ENCODE measurements around the gene STK38. TPM values are rescaled to one million over a fixed set of nuclear protein-coding genes. Genes with fewer than 3 reads are reported as not detected.

Gene STK38
- total and polyA plus RNA-seq, 8 donors: 4.7 to 18.4 (median 8.6) TPM

DNA sequence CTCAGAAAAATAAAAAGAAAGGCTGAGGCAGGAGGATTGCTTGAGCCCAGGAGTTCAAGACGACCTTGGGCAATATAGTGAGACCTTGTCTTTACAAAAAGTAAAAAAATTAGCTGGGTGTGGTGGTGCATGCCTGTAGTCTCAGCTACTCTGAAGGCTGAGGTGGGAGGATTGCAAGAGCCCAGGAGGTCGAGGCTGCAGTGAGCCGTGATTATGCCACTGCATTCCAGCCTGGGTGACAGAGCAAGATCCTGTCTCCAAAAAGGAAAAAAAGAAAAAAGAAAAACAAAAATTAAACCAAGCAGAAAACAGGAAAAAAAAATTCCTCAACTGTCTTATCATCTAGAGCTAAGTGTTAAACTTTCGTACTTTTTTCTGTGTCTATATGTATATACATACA, 34.4 kb upstream of the STK38 start:
- Histone ChIP-seq H3K4me3 (no peak overlapping the region), H3K27me3 (no peaks in the 10 kb centered on the region), H3K36me3 (no peaks in the 10 kb centered on the region), H3K9me3 (no peaks in the 10 kb centered on the region), H3K4me1 (no peaks in the 10 kb centered on the region), H3K27ac (no peak overlapping the region)
- FAIRE-seq (no peak), ATAC-seq (no peak), DNase-seq (no peak)
- TF ChIP-seq, protein P1, sequence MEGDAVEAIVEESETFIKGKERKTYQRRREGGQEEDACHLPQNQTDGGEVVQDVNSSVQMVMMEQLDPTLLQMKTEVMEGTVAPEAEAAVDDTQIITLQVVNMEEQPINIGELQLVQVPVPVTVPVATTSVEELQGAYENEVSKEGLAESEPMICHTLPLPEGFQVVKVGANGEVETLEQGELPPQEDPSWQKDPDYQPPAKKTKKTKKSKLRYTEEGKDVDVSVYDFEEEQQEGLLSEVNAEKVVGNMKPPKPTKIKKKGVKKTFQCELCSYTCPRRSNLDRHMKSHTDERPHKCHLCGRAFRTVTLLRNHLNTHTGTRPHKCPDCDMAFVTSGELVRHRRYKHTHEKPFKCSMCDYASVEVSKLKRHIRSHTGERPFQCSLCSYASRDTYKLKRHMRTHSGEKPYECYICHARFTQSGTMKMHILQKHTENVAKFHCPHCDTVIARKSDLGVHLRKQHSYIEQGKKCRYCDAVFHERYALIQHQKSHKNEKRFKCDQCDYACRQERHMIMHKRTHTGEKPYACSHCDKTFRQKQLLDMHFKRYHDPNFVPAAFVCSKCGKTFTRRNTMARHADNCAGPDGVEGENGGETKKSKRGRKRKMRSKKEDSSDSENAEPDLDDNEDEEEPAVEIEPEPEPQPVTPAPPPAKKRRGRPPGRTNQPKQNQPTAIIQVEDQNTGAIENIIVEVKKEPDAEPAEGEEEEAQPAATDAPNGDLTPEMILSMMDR (IDR thresholded peaks at IDR 0.05): no peak
- 77 to 87% methylated on average over 4 of the region's 4 CpGs for WGBS, 2 donors
- intact Hi-C loops (cut with DNase I): no loop called here

DNA sequence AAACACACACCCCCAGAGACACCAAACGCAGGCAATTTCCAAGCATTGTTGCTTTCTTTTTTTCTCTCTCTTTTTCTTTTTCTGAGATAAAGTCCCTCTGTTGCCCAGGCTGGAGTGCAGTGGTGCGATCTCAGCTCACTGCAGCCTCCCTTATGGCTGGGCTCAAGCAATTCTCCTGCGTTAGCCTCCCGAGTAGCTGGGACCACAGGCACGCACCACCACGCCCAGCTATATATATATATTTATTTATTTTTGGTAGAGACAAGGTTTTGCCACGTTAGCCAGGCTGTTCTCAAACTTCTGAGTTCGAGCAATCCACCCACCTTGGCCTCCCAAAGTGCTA, 32.9 kb upstream of the STK38 start:
- no peak overlapping the region for H3K4me3 ChIP-seq
- peak overlapping the region in 2 of 4 donors; percentile 62 to 71 for H3K27ac ChIP-seq
- 87 to 90% methylated on average over 8 of the region's 8 CpGs for WGBS, 2 donors
- intact Hi-C loops (cut with DNase I): no loop called here
- DNase-seq: no peak
- no peaks in the 10 kb centered on the region for H3K9me3 ChIP-seq
- H3K36me3 ChIP-seq: no peaks in the 10 kb centered on the region
- TF ChIP-seq, protein P1 (IDR thresholded peaks at IDR 0.05): no peak
- no peaks in the 10 kb centered on the region for H3K27me3 ChIP-seq
- H3K4me1 ChIP-seq: no peaks in the 10 kb centered on the region
- FAIRE-seq: no peak
- ATAC-seq: no peak

DNA sequence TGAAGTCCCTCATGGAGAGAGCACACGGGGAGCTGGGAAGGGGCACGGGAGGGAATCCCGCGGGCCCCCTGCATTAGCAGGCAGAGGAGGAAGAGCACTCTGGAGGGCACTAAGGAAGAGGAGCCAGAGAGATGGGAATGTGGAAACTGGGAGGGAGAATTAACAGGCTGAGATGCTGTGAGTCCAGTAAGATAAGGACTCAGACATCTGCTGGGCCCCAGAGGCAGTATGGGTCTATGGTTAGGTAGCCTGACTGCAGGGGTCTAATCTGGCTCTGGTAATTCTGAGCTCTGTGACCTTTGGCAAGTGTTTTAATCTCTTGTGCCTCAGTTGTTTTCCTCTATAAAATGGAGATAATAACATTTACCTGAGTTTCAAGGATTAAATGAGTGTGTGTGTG, 31.2 kb upstream of the STK38 start:
- no peak for FAIRE-seq
- Histone ChIP-seq H3K36me3 (no peaks in the 10 kb centered on the region), H3K4me1 (no peaks in the 10 kb centered on the region), H3K27ac (peak overlapping the region in 1 of 4 donors; percentile 53), H3K9me3 (no peaks in the 10 kb centered on the region), H3K4me3 (no peak overlapping the region), H3K27me3 (no peaks in the 10 kb centered on the region)
- ATAC-seq: no peak
- TF ChIP-seq, protein P1 (IDR thresholded peaks at IDR 0.05): no peak
- intact Hi-C loops (cut with DNase I): no loop called here
- DNase-seq: no peak
- WGBS, 2 donors: 93 to 98% methylated on average over 4 of the region's 4 CpGs

DNA sequence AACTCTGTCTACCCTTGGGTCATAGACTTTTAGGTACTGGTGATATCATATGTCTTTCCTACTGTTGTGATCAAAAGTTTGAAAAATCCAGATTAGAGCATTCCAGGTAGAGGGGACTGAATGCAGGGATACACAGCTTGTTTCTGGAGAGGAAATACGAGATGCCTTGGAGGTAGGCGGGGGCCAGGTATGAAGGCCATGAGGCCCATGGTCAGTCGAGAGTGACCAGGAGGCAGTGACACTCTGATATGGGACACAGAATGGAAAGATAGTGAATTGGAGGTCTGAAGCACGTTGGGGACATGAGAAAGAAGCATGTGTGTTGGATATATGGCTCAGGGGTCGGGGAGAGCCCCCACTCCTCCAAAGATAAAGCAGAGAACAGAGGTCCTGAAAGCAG, 30.8 kb upstream of the STK38 start:
- Histone ChIP-seq H3K4me1 (no peaks in the 10 kb centered on the region), H3K36me3 (no peaks in the 10 kb centered on the region), H3K27me3 (no peaks in the 10 kb centered on the region), H3K4me3 (no peak overlapping the region), H3K9me3 (no peaks in the 10 kb centered on the region), H3K27ac (peak overlapping the region in 1 of 4 donors; percentile 53)
- TF ChIP-seq, protein P1 (IDR thresholded peaks at IDR 0.05): no peak
- ATAC-seq (no peak), DNase-seq (no peak), FAIRE-seq (no peak)
- intact Hi-C loops (cut with DNase I): no loop called here
- whole genome bisulfite sequencing, 2 donors: 79 to 85% methylated on average over 5 of the region's 5 CpGs

DNA sequence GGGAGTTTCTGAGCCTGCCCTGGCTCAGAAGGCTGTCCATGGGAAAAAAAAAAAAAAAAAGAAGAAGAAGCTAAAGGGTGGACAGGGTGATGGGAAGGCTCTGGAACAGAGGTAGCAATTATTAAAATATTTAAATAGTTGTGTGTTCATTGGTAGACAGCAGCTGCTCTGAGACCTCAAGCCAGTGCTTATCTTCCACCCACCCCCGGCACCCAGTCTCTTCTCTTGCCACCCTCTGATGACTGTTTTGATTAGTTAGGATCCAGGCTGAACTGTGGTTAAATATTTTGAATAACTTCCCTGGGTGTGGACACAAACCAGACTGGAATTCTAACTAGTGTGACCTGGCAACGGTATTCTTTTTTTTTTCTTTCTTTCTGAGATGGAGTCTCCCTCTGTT, 30.0 kb upstream of the STK38 start:
- FAIRE-seq: no peak
- Histone ChIP-seq H3K27ac (peak overlapping the region in 2 of 4 donors; percentile 53 to 58), H3K4me3 (no peak overlapping the region), H3K4me1 (no peaks in the 10 kb centered on the region), H3K27me3 (no peaks in the 10 kb centered on the region), H3K9me3 (no peaks in the 10 kb centered on the region), H3K36me3 (no peaks in the 10 kb centered on the region)
- 48 to 55% methylated on average over 2 of the region's 2 CpGs for WGBS, 2 donors
- TF ChIP-seq, protein P1 (IDR thresholded peaks at IDR 0.05): no peak
- intact Hi-C loops (cut with DNase I): no loop called here
- peak; percentile 66 to 81 (median 76) for ATAC-seq
- DNase-seq: no peak
